Transverse colon (tissue), 3 donors: Measurements from ENCODE around the gene TPSG1.

Source experiments
- CTCF ChIP-seq, 5 experiments: fragments of 200-600 bp in 3 of 5; fragments of 450-650 bp in 2 of 5; sonication (generic) in 3 of 5; IDR thresholded peaks; 1 replicate in 2 of 5; 2 replicates in 3 of 5; pipeline ENCODE4 v1.5.1; 2016 to 2017; ENCODE audit warnings: antibody characterized with exemption in 5 of 5, inconsistent platforms in 3 of 5, mild to moderate bottlenecking in 2 of 5, moderate library complexity in 1 of 5
- EP300 ChIP-seq: sonication (generic); formaldehyde crosslinking; IDR thresholded peaks from one replicate; pipeline ENCODE4 v1.6.1; 2017; ENCODE audit warnings: antibody characterized with exemption, low read depth

GRCh38 chr16:1216296-1216619 lies 8.8 kb downstream of the TPSG1 start:
- no peak for TF ChIP-seq CTCF (IDR thresholded peaks at IDR 0.05)
- no peak for TF ChIP-seq EP300
